ENCODE results near the gene SRMS.
A peak's percentile ranks its signal among the peaks of the same experiment; 100 is the strongest.

SRMS gene, protein sequence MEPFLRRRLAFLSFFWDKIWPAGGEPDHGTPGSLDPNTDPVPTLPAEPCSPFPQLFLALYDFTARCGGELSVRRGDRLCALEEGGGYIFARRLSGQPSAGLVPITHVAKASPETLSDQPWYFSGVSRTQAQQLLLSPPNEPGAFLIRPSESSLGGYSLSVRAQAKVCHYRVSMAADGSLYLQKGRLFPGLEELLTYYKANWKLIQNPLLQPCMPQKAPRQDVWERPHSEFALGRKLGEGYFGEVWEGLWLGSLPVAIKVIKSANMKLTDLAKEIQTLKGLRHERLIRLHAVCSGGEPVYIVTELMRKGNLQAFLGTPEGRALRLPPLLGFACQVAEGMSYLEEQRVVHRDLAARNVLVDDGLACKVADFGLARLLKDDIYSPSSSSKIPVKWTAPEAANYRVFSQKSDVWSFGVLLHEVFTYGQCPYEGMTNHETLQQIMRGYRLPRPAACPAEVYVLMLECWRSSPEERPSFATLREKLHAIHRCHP

DNA sequence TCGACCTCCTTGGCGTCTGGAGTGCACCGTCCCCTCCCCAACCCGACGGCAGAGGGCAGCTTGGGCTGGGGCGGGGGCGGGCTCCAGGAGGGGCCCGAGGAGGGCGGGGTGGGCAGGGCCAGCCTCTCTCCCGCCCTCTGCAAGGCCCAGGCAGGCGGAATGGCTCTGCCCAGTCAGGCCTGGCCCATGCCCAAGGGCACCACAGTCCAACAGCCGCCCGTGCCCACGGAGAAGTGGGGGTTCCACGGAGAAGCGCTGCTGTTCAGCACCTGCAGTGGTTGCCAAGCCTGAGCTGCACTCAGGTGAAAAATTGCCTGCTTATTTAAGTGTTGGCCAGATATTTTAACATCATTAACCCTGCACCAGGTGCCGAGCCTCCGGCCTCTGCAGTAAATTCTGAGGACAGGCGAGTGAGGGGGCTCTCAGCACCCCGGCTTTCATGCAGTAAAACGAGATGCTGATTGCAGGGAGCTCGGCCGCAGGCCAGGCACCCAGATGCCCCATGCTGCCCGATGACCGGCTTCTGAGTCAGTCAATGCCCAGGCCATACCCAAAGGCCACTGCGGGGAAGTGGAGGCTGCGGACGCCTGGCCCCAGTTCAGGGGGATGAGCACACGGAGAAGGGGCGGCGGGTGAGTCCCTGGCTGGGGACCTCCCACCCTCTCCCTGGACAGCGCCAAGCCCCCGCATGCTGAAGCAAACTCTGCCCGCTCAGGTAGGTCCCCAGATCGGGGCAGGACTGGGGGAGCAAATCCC, at the start of gene SRMS:
Gene SRMS, minus strand, starts transcription at position 25 of the 756 bp plus-strand sequence. CDS start 286 bp downstream, outside the sequence.
- DNase-seq (ENCODE audit: low spot score) = peak; percentile 87

DNA sequence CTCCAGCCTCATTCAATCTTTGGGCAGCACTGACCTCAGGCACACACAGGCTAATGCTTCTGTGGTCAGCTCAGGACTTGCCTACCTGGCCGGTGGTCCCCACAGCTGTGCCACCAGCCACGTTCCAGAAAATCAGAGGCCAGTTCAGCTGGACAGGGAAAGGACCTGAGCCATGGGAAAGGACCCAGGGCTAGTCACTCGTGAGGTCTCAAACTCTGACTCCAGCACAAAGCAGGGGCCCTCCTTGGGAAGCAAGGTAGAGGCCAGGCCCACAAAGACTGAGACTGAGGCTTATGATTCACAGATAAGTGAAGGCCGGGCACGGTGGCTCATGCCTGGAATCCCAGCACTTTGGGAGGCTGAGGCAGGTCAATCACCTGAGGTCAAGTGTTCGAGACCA, 48.9 kb upstream of the SRMS start:
- DNase-seq (ENCODE audit: low spot score) = peak; percentile 9

DNA sequence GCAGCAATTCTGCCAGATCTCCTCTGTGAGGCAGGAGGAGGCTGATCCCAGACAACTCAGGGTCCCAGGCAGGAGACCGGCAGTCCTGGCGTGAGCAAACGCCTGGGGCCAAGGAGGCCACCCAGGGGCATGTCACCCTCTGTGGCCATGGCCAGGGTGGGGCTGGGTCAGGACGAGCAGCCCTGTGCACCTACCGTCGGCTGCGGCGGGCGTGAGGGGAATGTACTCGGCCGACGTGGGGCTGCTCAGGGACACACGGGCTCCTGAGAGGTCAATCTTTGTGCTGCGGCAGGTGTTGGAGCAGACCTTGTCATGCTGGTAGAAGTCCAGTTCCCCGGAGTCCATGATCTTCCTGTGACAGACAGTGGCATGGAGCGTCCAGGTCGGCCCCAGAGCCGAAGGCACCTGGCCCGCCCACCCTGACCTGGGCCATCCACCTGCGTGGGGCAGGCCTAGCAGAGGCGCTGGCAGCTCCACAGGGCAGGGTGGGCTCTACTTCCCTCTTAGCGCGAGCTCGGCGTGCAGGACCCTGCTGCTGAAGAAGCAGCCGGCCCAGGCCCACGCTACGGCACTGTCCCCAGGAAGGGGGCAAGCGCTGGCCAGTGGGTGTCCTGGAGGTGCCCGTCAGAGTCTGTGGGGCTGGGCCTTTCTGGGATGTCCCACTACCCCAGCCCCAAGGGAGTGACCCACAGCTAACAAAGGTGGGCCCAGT, 48.0 kb upstream of the SRMS start:
- DNase-seq (ENCODE audit: low spot score) = no peak

GRCh38 chr20:63594043-63594561, 46.6 kb upstream of the SRMS start:
- DNase-seq (ENCODE audit: low spot score) = no peak

- DNase-seq (ENCODE audit: low spot score) = no peak
Observed at GRCh38 chr20:63592661-63593060, 45.1 kb upstream of the SRMS start.

DNA sequence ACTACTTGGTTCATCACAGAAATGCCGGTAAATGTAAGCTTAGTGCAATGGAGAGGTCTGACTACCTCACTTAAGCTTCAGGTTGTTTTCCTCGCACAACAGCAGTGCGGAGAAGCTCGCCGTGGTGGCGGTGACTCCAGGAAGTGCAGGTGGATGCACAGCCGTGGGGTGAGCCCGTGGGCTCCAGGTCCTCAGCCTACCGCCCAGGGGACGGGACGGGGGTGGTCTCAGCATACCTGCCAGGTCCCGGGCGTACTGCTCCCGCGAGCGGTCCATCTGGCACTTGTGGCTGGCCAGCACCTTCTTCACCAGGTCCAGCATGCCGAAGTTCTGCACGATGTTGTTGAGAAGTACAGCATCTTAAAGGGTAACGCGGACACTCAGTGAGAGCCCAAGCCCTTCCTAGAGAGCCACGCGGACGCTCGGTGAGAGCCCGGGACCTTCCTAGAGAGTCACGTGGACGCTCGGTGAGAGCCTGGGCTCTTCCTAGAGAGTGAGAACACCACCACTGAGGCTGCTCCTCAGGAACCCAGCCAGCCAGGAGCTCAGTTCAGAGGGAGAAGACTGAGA, 44.3 kb upstream of the SRMS start:
- DNase-seq (ENCODE audit: low spot score) = no peak

- DNase-seq (ENCODE audit: low spot score) = no peak
Observed at GRCh38 chr20:63591147-63591533, 43.6 kb upstream of the SRMS start.

GRCh38 chr20:63590218-63591146, 42.9 kb upstream of the SRMS start:
- no peak for DNase-seq (ENCODE audit: low spot score)

GRCh38 chr20:63589261-63590217, 42.0 kb upstream of the SRMS start:
- no peak for DNase-seq (ENCODE audit: low spot score)

DNA sequence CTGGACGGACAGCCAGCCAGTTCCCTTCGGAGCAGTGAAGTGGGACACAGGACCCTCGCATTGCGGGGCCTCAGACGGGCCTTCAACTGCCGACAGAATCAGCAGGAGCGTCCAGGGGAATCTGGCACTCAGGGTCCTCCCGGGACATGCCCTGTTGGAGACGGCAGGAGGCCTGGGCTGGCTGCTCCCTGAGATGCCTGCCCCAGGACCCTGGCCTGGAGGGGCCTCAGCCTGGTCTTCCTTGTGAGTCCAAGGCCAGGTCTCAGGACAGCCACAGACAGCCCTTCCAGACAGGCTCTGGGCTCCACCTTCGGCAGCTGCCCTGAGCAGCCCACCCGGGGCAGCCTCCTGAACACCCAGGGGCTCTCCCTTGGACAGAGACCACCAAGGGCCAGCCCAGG, 41.1 kb upstream of the SRMS start:
- no peak for DNase-seq (ENCODE audit: low spot score)

- no peak for DNase-seq (ENCODE audit: low spot score)
Observed at GRCh38 chr20:63587776-63588591, 40.4 kb upstream of the SRMS start.

DNA sequence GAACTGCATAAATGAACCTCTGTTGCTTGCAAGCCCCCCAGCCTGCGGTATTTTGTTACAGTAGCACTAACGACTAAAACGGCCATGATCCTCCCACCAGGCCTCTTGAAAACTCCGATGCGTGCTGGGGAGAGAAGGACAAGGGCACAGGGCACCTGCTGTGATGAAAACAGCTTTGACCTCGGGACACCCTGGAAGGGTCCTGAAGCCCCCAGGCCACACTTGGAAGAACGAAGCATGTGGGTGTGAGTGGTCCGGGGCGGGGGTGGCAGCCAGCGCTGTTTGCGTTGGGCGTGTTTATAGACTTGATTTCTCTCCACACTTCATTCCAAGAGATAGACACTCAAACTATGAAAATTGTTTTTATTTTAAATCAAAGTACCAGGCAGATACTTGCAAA, 39.7 kb upstream of the SRMS start:
- no peak for DNase-seq (ENCODE audit: low spot score)

- DNase-seq (ENCODE audit: low spot score) = no peak
Observed at GRCh38 chr20:63586797-63587196, 39.2 kb upstream of the SRMS start.

DNA sequence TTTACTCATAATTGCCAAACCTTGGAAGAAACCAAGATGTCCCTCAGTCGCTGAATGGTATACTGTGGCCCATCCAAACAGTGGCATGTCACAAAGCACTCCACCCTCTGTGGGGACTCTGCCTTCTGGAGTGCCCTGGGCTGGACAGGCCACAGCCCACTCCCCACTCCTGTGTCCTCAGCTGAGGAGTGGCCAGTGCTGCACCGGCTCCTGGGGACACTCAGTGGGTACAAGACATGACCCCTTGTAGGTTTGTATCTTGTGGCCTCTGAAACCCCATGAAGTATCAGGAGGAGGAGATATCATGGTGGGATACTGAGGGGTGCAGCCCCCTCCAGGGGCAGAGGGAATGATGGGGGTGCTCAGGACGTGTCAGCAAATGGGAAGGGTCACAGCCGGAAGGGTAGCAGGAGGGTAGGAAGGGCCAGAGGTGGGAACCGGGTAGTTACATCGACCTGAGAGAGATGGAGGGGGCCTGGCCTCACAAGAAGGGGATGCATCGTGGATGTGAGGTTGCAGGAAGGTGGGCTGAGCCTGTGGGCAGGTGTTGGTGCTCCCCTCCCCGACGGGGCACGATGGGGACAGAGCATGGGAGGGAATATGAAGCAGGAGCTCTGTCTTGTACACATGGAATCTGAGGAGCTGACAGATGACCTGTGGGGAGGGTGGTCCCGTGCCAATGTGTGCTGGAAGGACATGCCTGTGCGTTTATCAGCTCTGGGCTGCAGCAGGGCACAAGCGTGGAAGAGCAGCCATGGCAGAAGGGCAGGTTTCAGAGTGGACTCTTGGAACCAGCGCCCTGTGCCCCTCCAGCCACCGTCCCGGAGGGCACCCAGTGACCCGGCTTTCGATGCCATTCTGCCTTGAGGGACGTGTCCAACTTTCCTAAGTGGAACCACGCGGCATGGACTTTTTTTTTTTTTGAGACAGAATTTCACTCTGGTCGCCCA, 38.3 kb upstream of the SRMS start:
- DNase-seq (ENCODE audit: low spot score) = no peak

GRCh38 chr20:63582382-63583063, 35.0 kb upstream of the SRMS start:
- no peak for DNase-seq (ENCODE audit: low spot score)

- DNase-seq (ENCODE audit: low spot score) = peak; percentile 66
Observed at GRCh38 chr20:63580796-63581461, 33.4 kb upstream of the SRMS start.
